ENCODE measurements around the gene SENP1. TPM values are rescaled to one million over a fixed set of nuclear protein-coding genes. Genes with fewer than 3 reads are reported as not detected.

The SENP1 gene
- total RNA-seq, 1 donor: 43.8 TPM

DNA sequence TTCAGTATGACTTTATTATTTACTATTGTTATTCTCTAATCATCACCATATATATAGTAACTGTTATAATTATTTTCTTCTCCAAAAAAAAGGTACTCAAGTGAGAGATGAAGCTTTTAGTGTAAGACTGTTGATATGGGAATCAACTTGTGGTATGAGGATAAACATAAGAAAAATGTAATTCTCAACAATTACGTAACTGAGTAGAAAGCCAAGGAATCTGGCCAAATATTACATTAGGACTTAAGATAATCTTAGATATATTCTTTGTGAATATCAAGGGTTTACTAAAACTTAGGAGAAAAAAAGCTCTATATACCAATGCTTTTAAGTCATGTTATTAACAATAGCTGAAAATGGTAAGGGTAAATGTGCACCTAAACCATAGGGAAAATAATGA, 13.3 kb downstream of the SENP1 start:
- TF ChIP-seq, protein P1, sequence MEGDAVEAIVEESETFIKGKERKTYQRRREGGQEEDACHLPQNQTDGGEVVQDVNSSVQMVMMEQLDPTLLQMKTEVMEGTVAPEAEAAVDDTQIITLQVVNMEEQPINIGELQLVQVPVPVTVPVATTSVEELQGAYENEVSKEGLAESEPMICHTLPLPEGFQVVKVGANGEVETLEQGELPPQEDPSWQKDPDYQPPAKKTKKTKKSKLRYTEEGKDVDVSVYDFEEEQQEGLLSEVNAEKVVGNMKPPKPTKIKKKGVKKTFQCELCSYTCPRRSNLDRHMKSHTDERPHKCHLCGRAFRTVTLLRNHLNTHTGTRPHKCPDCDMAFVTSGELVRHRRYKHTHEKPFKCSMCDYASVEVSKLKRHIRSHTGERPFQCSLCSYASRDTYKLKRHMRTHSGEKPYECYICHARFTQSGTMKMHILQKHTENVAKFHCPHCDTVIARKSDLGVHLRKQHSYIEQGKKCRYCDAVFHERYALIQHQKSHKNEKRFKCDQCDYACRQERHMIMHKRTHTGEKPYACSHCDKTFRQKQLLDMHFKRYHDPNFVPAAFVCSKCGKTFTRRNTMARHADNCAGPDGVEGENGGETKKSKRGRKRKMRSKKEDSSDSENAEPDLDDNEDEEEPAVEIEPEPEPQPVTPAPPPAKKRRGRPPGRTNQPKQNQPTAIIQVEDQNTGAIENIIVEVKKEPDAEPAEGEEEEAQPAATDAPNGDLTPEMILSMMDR (IDR thresholded peaks at IDR 0.05; ENCODE audit: insufficient read depth, low read length): no peak
- no peak overlapping the region for H3K4me3 ChIP-seq (ENCODE audit: low read depth, low read length)
- peak; percentile 65 for DNase-seq (ENCODE audit: low read depth)

DNA sequence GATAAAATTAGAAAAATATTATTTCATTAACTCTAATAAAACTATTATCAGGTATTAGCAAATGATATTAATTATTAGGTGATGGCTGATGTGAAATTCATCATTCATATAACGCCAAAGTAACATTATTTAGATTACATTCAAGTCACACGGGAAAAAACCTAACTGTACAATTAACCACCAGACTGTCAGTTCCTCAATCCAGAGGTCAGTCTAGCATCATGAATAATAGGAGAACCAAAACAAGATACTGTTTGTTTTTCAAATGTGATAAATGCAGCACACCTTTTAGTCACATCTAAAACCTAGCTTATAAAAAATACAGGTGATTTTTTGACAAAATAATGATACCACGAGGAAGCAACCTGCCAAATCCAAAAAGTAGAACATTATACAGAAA, 19.6 kb downstream of the SENP1 start:
- DNase-seq (ENCODE audit: low read depth): no peak
- no peak overlapping the region for H3K4me3 ChIP-seq (ENCODE audit: low read depth, low read length)
- TF ChIP-seq, protein P1 (IDR thresholded peaks at IDR 0.05; ENCODE audit: insufficient read depth, low read length): no peak

DNA sequence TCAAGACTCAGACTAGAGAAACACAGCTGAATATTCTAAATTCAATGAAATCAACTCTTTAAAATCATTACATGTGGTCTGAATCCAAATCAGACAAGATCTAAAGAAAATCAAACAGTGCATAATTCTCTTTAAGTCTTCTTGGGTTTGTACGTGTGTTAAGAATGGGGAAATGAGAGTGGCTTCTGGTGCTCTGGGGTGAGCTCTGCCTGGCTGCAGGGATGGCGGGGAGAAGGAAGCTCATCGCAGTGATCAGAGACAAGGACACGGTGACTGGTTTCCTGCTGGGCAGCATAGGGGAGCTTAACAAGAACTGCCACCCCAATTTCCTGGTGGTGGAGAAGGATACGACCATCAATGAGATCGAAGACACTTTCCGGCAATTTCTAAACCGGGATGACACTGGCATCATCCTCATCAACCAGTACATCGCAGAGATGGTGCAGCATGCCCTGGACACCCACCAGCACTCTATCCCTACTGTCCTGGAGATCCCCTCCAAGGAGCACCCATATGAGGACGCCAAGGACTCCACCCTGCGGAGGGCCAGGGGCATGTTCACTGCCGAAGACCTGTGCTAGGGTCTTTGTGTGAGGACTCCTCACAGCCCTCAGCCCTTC, 20.9 kb downstream of the SENP1 start:
- DNase-seq (ENCODE audit: low read depth): no peak
- H3K4me3 ChIP-seq (ENCODE audit: low read depth, low read length): no peak overlapping the region
- TF ChIP-seq, protein P1 (IDR thresholded peaks at IDR 0.05; ENCODE audit: insufficient read depth, low read length): no peak

DNA sequence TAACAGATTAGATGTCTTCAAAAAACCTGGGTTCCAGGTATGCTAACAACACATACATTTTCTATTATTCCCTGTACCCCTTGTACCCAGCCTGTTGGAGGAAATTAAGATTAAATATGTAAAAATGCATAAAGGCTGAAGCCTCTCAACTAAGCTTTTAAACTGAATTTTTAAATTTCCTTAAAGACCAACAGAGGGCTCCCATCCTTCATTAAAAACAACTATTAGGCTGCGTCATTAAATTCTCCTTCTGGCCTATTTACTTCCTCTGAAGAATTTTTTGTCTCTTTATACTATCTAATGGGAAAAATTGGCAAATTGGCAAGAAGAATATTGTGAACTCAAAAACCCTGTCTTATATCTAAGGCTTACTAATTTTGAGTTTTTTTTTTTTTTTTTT, 21.8 kb downstream of the SENP1 start:
- peak; percentile 58 for DNase-seq (ENCODE audit: low read depth)
- TF ChIP-seq, protein P1 (IDR thresholded peaks at IDR 0.05; ENCODE audit: insufficient read depth, low read length): peak; percentile 1
- H3K4me3 ChIP-seq (ENCODE audit: low read depth, low read length): no peak overlapping the region

DNA sequence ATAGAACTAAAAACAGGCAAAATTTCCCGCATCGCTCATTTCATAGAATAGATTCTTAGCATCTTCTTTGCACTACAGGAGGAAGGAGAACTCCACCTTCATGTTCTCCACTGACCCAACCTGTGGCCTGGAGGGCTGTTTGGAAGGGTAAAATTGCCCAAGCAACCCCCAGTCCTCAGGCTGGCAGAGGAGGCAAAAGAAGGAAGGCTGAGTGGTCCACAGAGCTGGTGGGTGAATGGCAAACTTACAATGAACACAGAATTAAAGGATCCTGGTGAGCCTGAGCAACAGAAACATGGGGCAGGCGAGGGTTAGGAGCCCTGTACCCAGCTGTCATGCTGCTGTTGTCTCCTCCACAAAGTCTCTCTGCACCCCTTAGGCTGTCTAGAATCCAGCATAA, 25.1 kb downstream of the SENP1 start:
- no peak overlapping the region for H3K4me3 ChIP-seq (ENCODE audit: low read depth, low read length)
- no peak for DNase-seq (ENCODE audit: low read depth)
- TF ChIP-seq, protein P1 (IDR thresholded peaks at IDR 0.05; ENCODE audit: insufficient read depth, low read length): no peak

DNA sequence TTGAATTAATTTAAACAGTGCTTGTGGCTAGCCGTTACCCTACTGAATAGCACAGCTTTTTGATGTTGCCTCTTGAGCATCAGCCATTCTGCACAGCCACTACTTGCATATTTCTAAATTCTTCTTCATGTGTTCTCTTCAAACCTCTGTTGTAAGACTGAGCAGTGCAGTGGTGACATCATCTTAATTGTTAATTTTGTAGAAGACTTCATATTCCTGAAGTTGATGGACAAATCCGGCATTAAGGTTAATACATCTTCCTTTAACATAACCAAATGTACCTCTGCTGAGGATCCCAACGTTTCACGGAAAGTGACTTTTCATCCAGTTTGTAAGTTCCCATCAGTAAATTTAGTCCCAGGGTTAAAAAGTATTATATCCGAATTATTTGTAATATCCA, 25.6 kb downstream of the SENP1 start:
- no peak overlapping the region for H3K4me3 ChIP-seq (ENCODE audit: low read depth, low read length)
- no peak for DNase-seq (ENCODE audit: low read depth)
- TF ChIP-seq, protein P1 (IDR thresholded peaks at IDR 0.05; ENCODE audit: insufficient read depth, low read length): no peak

DNA sequence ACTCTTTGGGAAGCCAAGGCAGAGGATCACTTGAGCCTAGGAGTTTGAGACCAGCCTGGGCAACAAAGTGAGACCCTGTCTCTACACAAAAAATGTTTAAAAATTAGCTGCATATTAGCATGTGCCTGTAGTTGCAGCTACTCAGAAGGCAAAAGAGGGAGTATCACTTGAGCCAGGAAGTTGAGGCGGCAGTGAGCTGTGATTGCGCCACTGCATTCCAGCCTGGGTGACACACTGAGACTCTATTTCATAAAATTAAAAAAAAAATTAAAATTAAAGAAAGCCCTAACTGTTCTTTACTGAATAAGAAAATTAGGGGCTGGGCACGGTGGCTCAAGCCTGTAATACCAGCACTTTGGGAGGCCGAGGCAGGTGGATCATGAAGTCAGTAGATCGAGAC, 27.0 kb downstream of the SENP1 start:
- TF ChIP-seq, protein P1 (IDR thresholded peaks at IDR 0.05; ENCODE audit: insufficient read depth, low read length): no peak
- peak; percentile 47 for DNase-seq (ENCODE audit: low read depth)
- no peak overlapping the region for H3K4me3 ChIP-seq (ENCODE audit: low read depth, low read length)

Measured in fibroblast of the aortic adventitia (primary cell).